ENCODE data around the gene CELSR2. TPM values are rescaled to one million over a fixed set of nuclear protein-coding genes. Genes with fewer than 3 reads are reported as not detected.

Gene CELSR2
- total RNA-seq, 3 donors from 2014 or later (not counting 1 experiment from before 2014, with no cell fraction given), result 7.1 to 9.7 (median 7.4) TPM

GRCh38 chr1:109249654-109250401 is 489 bp downstream of the CELSR2 start:
- peak; percentile 46 to 53 (median 48) for ATAC-seq
- DNase-seq, result no peak
- H3K9me3 Mint-ChIP-seq, result no peaks in the 10 kb centered on the region
- intact Hi-C loops (cut with micrococcal nuclease), result loop anchor here (1.0 to 5.0 kb wide), 2 partner anchors 33 to 232 kb away; partner anchors contain the start of genes ATXN7L2 and PSRC1
- Histone ChIP-seq H3K27me3 (ENCODE audit: control insufficient read depth, insufficient read depth, low read length) (peaks cover 9% of the 10 kb centered on the region), H3K27ac (ENCODE audit: low read length) (no peak overlapping the region), H3K9me3 (ENCODE audit: control insufficient read depth, insufficient read depth, low read length) (no peaks in the 10 kb centered on the region), H3K4me3 (ENCODE audit: low read length) (peak overlapping the region; percentile 15), H3K4me1 (ENCODE audit: control insufficient read depth, insufficient read depth, low read length) (peaks cover 27% of the 10 kb centered on the region), H3K36me3 (ENCODE audit: control insufficient read depth, insufficient read depth, low read length) (no peaks in the 10 kb centered on the region)
- peaks cover 5 to 6% of the 10 kb centered on the region in 2 donors for H3K27me3 Mint-ChIP-seq (ENCODE audit: low read depth in 2 of 2)
- H3K4me1 Mint-ChIP-seq, result peaks cover 0 to 28% of the 10 kb centered on the region in 2 donors
- H3K27ac Mint-ChIP-seq, result peak overlapping the region in 1 of 2 donors; percentile 64
- H3K36me3 Mint-ChIP-seq, result no peaks in the 10 kb centered on the region
- 3% methylated on average over 80 of the region's 80 CpGs for WGBS (ENCODE audit: insufficient coverage)
- peak overlapping the region; percentile 68 for H3K4me3 Mint-ChIP-seq
- TF ChIP-seq, protein P1, sequence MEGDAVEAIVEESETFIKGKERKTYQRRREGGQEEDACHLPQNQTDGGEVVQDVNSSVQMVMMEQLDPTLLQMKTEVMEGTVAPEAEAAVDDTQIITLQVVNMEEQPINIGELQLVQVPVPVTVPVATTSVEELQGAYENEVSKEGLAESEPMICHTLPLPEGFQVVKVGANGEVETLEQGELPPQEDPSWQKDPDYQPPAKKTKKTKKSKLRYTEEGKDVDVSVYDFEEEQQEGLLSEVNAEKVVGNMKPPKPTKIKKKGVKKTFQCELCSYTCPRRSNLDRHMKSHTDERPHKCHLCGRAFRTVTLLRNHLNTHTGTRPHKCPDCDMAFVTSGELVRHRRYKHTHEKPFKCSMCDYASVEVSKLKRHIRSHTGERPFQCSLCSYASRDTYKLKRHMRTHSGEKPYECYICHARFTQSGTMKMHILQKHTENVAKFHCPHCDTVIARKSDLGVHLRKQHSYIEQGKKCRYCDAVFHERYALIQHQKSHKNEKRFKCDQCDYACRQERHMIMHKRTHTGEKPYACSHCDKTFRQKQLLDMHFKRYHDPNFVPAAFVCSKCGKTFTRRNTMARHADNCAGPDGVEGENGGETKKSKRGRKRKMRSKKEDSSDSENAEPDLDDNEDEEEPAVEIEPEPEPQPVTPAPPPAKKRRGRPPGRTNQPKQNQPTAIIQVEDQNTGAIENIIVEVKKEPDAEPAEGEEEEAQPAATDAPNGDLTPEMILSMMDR (IDR thresholded peaks at IDR 0.05), result no peak

- H3K9me3 ChIP-seq (ENCODE audit: control insufficient read depth, insufficient read depth, low read length), result no peaks in the 10 kb centered on the region
- Mint-ChIP-seq H3K9me3 (no peaks in the 10 kb centered on the region), H3K4me3 (peak overlapping the region; percentile 68), H3K36me3 (no peaks in the 10 kb centered on the region), H3K4me1 (peaks cover 0 to 36% of the 10 kb centered on the region in 2 donors), H3K27me3 (ENCODE audit: low read depth in 2 of 2) (peaks cover 5 to 6% of the 10 kb centered on the region in 2 donors), H3K27ac (no peak overlapping the region)
- TF ChIP-seq, protein P1 (IDR thresholded peaks at IDR 0.05), result no peak
- no peak overlapping the region for H3K27ac ChIP-seq (ENCODE audit: low read length)
- 94% methylated on average over 33 of the region's 33 CpGs for WGBS (ENCODE audit: insufficient coverage)
- peaks cover 27% of the 10 kb centered on the region for H3K4me1 ChIP-seq (ENCODE audit: control insufficient read depth, insufficient read depth, low read length)
- ATAC-seq (no peak), DNase-seq (no peak)
- no peaks in the 10 kb centered on the region for H3K36me3 ChIP-seq (ENCODE audit: control insufficient read depth, insufficient read depth, low read length)
- intact Hi-C loops (cut with micrococcal nuclease), result no loop called here
- peaks cover 9% of the 10 kb centered on the region for H3K27me3 ChIP-seq (ENCODE audit: control insufficient read depth, insufficient read depth, low read length)
- peak overlapping the region; percentile 15 for H3K4me3 ChIP-seq (ENCODE audit: low read length)
Measured at GRCh38 chr1:109250454-109251276, 1.3 kb downstream of the CELSR2 start.

GRCh38 chr1:109251277-109252166 is 2.2 kb downstream of the CELSR2 start:
- H3K4me1 Mint-ChIP-seq, result peaks cover 0 to 42% of the 10 kb centered on the region in 2 donors
- H3K9me3 Mint-ChIP-seq, result no peaks in the 10 kb centered on the region
- Histone ChIP-seq H3K4me3 (ENCODE audit: low read length) (no peak overlapping the region), H3K27ac (ENCODE audit: low read length) (no peak overlapping the region), H3K9me3 (ENCODE audit: control insufficient read depth, insufficient read depth, low read length) (no peaks in the 10 kb centered on the region), H3K36me3 (ENCODE audit: control insufficient read depth, insufficient read depth, low read length) (no peaks in the 10 kb centered on the region), H3K4me1 (ENCODE audit: control insufficient read depth, insufficient read depth, low read length) (peaks cover 27% of the 10 kb centered on the region), H3K27me3 (ENCODE audit: control insufficient read depth, insufficient read depth, low read length) (peaks cover 9% of the 10 kb centered on the region)
- H3K27me3 Mint-ChIP-seq (ENCODE audit: low read depth in 2 of 2), result peaks cover 3 to 5% of the 10 kb centered on the region in 2 donors
- intact Hi-C loops (cut with micrococcal nuclease), result no loop called here
- TF ChIP-seq, protein P1 (IDR thresholded peaks at IDR 0.05), result no peak
- no peak overlapping the region for H3K27ac Mint-ChIP-seq
- no peaks in the 10 kb centered on the region for H3K36me3 Mint-ChIP-seq
- peak overlapping the region; percentile 40 for H3K4me3 Mint-ChIP-seq
- no peak for ATAC-seq
- DNase-seq, result no peak
- WGBS (ENCODE audit: insufficient coverage), result 93% methylated on average over 32 of the region's 32 CpGs

Data from natural killer cell (primary cell).